ENCODE measurements around the gene FAM20A. TPM values are rescaled to one million over a fixed set of nuclear protein-coding genes. Genes with fewer than 3 reads are reported as not detected.
"Not testable (repeated sequence)": the region's sequence is repeated elsewhere in the genome, so short reads cannot be mapped to it uniquely, and the experiment has no call there.

Gene FAM20A
- total RNA-seq, 1 experiment from 2014 or later: 1.3 TPM

DNA sequence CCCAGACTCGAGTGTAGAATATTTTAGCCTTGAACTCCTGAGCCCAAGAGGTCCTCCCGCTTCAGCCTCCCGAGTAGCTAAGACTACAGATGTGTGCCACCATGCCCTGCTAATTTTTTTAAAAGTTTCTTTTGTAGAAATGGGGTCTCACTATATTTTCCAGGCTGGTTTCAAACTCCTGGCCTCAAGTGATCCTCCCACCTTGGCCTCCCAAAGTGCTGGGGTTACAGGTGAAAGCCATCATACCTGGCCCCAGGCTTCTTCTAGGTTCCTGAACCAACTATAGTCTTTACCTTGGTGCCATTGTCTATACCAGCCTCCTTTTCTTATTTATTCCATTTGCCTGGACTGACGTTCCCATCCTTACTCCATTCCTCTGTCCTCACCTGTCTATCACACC, 106.1 kb downstream of the FAM20A start:
- H3K4me1 Mint-ChIP-seq (ENCODE audit: low read depth, unreplicated experiment): no peaks in the 10 kb centered on the region
- no TSS peak for BruUV-seq (replicated peaks)

DNA sequence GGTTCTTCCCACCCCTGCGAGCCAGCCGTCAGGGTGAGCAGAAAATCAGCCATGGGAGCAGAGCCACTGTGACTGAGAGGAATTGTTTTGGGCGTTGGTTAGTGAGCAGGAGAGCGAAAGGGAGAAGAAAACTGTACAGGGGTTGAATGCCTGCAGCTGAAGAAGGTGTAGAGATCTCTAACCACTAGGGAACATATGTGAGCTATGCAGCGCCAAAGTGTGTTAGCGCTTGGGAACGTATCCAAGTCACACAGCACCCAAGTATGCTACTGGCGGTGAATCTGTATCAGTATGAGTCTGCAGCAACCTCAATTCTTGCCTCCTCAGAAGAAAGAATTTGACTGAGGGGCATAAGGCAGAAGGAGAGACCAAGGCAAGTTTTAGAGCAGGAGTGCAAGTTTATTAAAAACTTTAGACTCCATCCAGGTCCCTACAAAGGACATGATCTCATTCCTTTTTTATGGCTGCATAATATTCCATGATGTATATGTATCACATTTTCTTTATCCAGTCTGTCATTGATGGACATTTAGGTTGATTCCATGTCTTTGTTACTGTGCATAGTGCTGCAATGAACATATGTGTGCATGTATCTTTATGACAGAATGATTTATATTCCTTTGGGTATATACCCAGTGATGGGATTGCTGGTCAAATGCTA, 108.6 kb downstream of the FAM20A start:
- H3K27ac Mint-ChIP-seq (ENCODE audit: unreplicated experiment); H3K9me3 Mint-ChIP-seq (ENCODE audit: low read depth, unreplicated experiment); intact Hi-C loops (cut with micrococcal nuclease; ENCODE audit: unreplicated experiment); BruUV-seq (replicated peaks); DNase-seq; H3K36me3 Mint-ChIP-seq (ENCODE audit: insufficient read depth, unreplicated experiment); H3K4me3 Mint-ChIP-seq (ENCODE audit: low read depth, unreplicated experiment); H3K4me1 Mint-ChIP-seq (ENCODE audit: low read depth, unreplicated experiment): not testable (repeated sequence)
- CTCF ChIA-PET: interaction anchor here (0.7 kb wide), 1 partner anchor 307 kb away, joined by 3 read pairs; no protein-coding TSS in a partner anchor
- peaks cover 15% of the 10 kb centered on the region for H3K27me3 Mint-ChIP-seq (ENCODE audit: unreplicated experiment)

More for the DNA sequence above, 106.1 kb downstream of the FAM20A start:
- Mint-ChIP-seq H3K9me3 (ENCODE audit: low read depth, unreplicated experiment) (no peaks in the 10 kb centered on the region), H3K27me3 (ENCODE audit: unreplicated experiment) (peaks cover 15% of the 10 kb centered on the region), H3K36me3 (ENCODE audit: insufficient read depth, unreplicated experiment) (peaks cover 7% of the 10 kb centered on the region), H3K27ac (ENCODE audit: unreplicated experiment) (no peak overlapping the region), H3K4me3 (ENCODE audit: low read depth, unreplicated experiment) (no peak overlapping the region)
- CTCF ChIA-PET: interaction anchor here (0.6 kb wide), 1 partner anchor 220 kb away, joined by 4 read pairs; no protein-coding TSS in a partner anchor
- no peak for DNase-seq
- intact Hi-C loops (cut with micrococcal nuclease; ENCODE audit: unreplicated experiment): no loop called here
- TF ChIP-seq, protein P1, sequence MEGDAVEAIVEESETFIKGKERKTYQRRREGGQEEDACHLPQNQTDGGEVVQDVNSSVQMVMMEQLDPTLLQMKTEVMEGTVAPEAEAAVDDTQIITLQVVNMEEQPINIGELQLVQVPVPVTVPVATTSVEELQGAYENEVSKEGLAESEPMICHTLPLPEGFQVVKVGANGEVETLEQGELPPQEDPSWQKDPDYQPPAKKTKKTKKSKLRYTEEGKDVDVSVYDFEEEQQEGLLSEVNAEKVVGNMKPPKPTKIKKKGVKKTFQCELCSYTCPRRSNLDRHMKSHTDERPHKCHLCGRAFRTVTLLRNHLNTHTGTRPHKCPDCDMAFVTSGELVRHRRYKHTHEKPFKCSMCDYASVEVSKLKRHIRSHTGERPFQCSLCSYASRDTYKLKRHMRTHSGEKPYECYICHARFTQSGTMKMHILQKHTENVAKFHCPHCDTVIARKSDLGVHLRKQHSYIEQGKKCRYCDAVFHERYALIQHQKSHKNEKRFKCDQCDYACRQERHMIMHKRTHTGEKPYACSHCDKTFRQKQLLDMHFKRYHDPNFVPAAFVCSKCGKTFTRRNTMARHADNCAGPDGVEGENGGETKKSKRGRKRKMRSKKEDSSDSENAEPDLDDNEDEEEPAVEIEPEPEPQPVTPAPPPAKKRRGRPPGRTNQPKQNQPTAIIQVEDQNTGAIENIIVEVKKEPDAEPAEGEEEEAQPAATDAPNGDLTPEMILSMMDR (IDR thresholded peaks at IDR 0.05; ENCODE audit: unreplicated experiment): no peak

DNA sequence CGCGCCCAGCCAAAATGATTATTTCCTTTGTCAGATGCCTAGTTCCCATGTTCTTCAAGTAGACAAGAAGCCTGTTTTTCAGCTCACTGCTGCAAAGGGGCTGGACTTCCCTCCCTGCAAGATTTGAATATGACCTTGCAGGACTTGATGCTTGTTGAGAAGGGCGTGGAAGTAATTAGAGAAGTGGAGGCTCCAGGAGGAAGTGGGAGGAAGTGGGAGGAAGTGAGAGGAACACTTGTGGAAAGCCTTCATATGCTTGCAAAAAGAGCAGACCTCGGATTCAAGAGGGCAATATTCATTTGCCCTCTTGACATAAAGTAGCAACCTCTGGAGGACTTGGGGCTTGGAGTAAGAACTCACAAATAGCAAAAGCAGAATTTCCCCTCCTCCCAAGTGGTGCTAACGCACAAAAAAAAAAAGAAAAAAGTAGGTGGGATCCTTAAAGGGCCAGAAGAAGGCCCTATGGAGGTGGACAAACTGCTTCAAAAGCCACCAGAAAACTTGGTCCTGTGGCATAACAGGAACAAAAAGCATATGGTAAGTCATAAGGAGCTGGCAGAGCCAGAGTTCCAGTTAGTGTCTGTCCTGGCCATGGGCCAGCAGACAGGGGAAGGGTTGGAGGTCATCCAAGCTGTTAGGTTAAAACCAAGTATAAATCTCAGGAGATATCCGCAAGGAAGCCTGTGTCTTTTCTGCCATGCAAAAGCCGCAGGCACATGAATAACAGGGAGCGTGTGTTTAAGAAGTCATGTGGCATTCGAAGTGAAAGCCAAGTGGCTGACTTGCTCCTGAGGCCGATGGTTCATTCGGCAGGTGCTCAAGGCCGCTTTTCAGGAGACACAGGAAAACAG, 109.6 kb downstream of the FAM20A start:
- H3K4me1 Mint-ChIP-seq (ENCODE audit: low read depth, unreplicated experiment): no peaks in the 10 kb centered on the region
- CTCF ChIA-PET: no interaction called here
- intact Hi-C loops (cut with micrococcal nuclease; ENCODE audit: unreplicated experiment): no loop called here
- BruUV-seq (replicated peaks): no TSS peak
- peaks cover 7% of the 10 kb centered on the region for H3K36me3 Mint-ChIP-seq (ENCODE audit: insufficient read depth, unreplicated experiment)
- no peaks in the 10 kb centered on the region for H3K9me3 Mint-ChIP-seq (ENCODE audit: low read depth, unreplicated experiment)
- H3K4me3 Mint-ChIP-seq (ENCODE audit: low read depth, unreplicated experiment): no peak overlapping the region
- TF ChIP-seq, protein P1 (IDR thresholded peaks at IDR 0.05; ENCODE audit: unreplicated experiment): no peak
- peaks cover 20% of the 10 kb centered on the region for H3K27me3 Mint-ChIP-seq (ENCODE audit: unreplicated experiment)
- no peak overlapping the region for H3K27ac Mint-ChIP-seq (ENCODE audit: unreplicated experiment)
- DNase-seq: no peak

DNA sequence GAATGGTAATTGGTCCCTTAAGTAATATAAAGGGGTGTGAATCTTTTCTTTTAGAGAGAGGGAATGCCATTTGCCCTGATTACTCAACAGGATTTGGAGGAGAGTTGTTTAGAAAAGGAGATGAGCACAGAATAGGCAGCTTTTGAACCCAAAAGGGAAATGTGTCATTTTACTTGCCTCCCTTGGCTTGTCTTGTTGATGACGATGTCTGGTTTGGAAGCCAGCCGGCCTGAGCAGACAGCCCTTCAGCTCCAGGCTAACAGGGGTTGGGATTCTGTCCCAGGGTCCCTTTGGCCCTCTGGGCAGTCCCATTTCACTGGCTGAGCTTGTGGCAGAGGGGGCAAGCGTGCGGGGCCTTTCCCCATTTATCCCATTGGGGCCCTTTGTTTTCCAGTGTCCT, 111.2 kb downstream of the FAM20A start:
- H3K27ac Mint-ChIP-seq (ENCODE audit: unreplicated experiment): no peak overlapping the region
- no TSS peak for BruUV-seq (replicated peaks)
- DNase-seq: no peak
- no peaks in the 10 kb centered on the region for H3K36me3 Mint-ChIP-seq (ENCODE audit: insufficient read depth, unreplicated experiment)
- no peak overlapping the region for H3K4me3 Mint-ChIP-seq (ENCODE audit: low read depth, unreplicated experiment)
- peaks cover 37% of the 10 kb centered on the region for H3K27me3 Mint-ChIP-seq (ENCODE audit: unreplicated experiment)
- H3K9me3 Mint-ChIP-seq (ENCODE audit: low read depth, unreplicated experiment): no peaks in the 10 kb centered on the region
- no peaks in the 10 kb centered on the region for H3K4me1 Mint-ChIP-seq (ENCODE audit: low read depth, unreplicated experiment)
- TF ChIP-seq, protein P1 (IDR thresholded peaks at IDR 0.05; ENCODE audit: unreplicated experiment): no peak
- intact Hi-C loops (cut with micrococcal nuclease; ENCODE audit: unreplicated experiment): no loop called here
- CTCF ChIA-PET: no interaction called here

Other genes starting within 250 kb of the FAM20A start
- gene WIPI1, start 143.9 kb downstream of the FAM20A start, total RNA-seq (2022): 37.0 and 43.4 TPM in 2 replicates
- 239 and 248 TPM in 2 replicates for gene PRKAR1A, start 88.9 kb downstream of the FAM20A start, total RNA-seq (2022)